ENCODE data around the gene KRT32. TPM values are rescaled to one million over a fixed set of nuclear protein-coding genes. Genes with fewer than 3 reads are reported as not detected.

KRT32 gene
- total RNA-seq, 1 donor from 2014 or later, result not detected

GRCh38 chr17:41421617-41422016, 45.6 kb downstream of the KRT32 start:
- no peaks in the 10 kb centered on the region for H3K9me3 Mint-ChIP-seq
- peak overlapping the region; percentile 66 for H3K27ac Mint-ChIP-seq

GRCh38 chr17:41421116-41421515, 46.1 kb downstream of the KRT32 start:
- no peak for DNase-seq (ENCODE audit: low spot score in 2 of 2, unreplicated experiment in 2 of 2)
- Mint-ChIP-seq H3K4me1 (peaks cover 39% of the 10 kb centered on the region), H3K4me3 (no peak overlapping the region), H3K27me3 (ENCODE audit: low read depth) (no peaks in the 10 kb centered on the region), H3K36me3 (no peaks in the 10 kb centered on the region), H3K27ac (peak overlapping the region; percentile 66), H3K9me3 (no peaks in the 10 kb centered on the region)
- TF ChIP-seq CTCF (IDR thresholded peaks at IDR 0.05; ENCODE audit: unreplicated experiment), result no peak

More at GRCh38 chr17:41421617-41422016, 45.6 kb downstream of the KRT32 start:
- Mint-ChIP-seq H3K4me1 (peaks cover 34% of the 10 kb centered on the region), H3K36me3 (no peaks in the 10 kb centered on the region), H3K27me3 (ENCODE audit: low read depth) (no peaks in the 10 kb centered on the region), H3K4me3 (no peak overlapping the region)
- TF ChIP-seq CTCF (IDR thresholded peaks at IDR 0.05; ENCODE audit: unreplicated experiment), result no peak
- no peak for DNase-seq (ENCODE audit: low spot score in 2 of 2, unreplicated experiment in 2 of 2)

GRCh38 chr17:41420134-41420533, 47.1 kb downstream of the KRT32 start:
- no peak overlapping the region for H3K4me3 Mint-ChIP-seq
- peaks cover 45% of the 10 kb centered on the region for H3K4me1 Mint-ChIP-seq
- H3K27ac Mint-ChIP-seq, result no peak overlapping the region
- no peak for TF ChIP-seq CTCF (IDR thresholded peaks at IDR 0.05; ENCODE audit: unreplicated experiment)
- no peak for DNase-seq (ENCODE audit: low spot score in 2 of 2, unreplicated experiment in 2 of 2)
- no peaks in the 10 kb centered on the region for H3K27me3 Mint-ChIP-seq (ENCODE audit: low read depth)
- no peaks in the 10 kb centered on the region for H3K9me3 Mint-ChIP-seq
- H3K36me3 Mint-ChIP-seq, result no peaks in the 10 kb centered on the region

- TF ChIP-seq CTCF (IDR thresholded peaks at IDR 0.05; ENCODE audit: unreplicated experiment), result no peak
- Mint-ChIP-seq H3K36me3 (no peaks in the 10 kb centered on the region), H3K9me3 (no peaks in the 10 kb centered on the region), H3K4me3 (no peak overlapping the region), H3K27me3 (ENCODE audit: low read depth) (no peaks in the 10 kb centered on the region), H3K4me1 (peaks cover 45% of the 10 kb centered on the region), H3K27ac (no peak overlapping the region)
- no peak for DNase-seq (ENCODE audit: low spot score in 2 of 2, unreplicated experiment in 2 of 2)
Observed at GRCh38 chr17:41419716-41420115, 47.5 kb downstream of the KRT32 start.

- Mint-ChIP-seq H3K4me3 (no peak overlapping the region), H3K27ac (peak overlapping the region; percentile 60), H3K9me3 (no peaks in the 10 kb centered on the region), H3K27me3 (ENCODE audit: low read depth) (no peaks in the 10 kb centered on the region), H3K36me3 (no peaks in the 10 kb centered on the region), H3K4me1 (peaks cover 48% of the 10 kb centered on the region)
- DNase-seq (ENCODE audit: low spot score in 2 of 2, unreplicated experiment in 2 of 2), result no peak
- no peak for TF ChIP-seq CTCF (IDR thresholded peaks at IDR 0.05; ENCODE audit: unreplicated experiment)
Observed at GRCh38 chr17:41418116-41418860, 48.9 kb downstream of the KRT32 start.

Data from mesothelial cell of epicardium (in vitro differentiated cells).